Ascending aorta (tissue), 2 donors: ENCODE measurements around the gene IFNA2. TPM values are rescaled to one million over a fixed set of nuclear protein-coding genes. Genes with fewer than 3 reads are reported as not detected.
A peak's percentile ranks its signal among the peaks of the same experiment; 100 is the strongest.
"Not testable (repeated sequence)": the region's sequence is repeated elsewhere in the genome, so short reads cannot be mapped to it uniquely, and the experiment has no call there.

Experiments used
- DNase-seq, 2 donors: peaks; one replicate each; pipeline ENCODE4 v3.0.0-alpha.2; 2019; ENCODE audit warnings: low spot score in 2 of 2
- H3K27ac ChIP-seq, 2 donors: fragments of 200-600 bp; sonication (generic); one replicate each; pipeline ENCODE4 v1.5.1; 2016 to 2017; ENCODE audit warnings: mild to moderate bottlenecking in 1 of 2
- H3K27me3 ChIP-seq: fragments of 200-600 bp; sonication (generic); one replicate; pipeline ENCODE4 v1.5.1; 2017
- H3K36me3 ChIP-seq, 2 donors: fragments of 200-600 bp; sonication (generic); one replicate each; pipeline ENCODE4 v1.5.1; 2016
- H3K4me1 ChIP-seq, 2 donors: fragments of 200-600 bp; sonication (generic); one replicate each; pipeline ENCODE4 v1.5.1; 2016 to 2017; ENCODE audit warnings: mild to moderate bottlenecking in 1 of 2
- H3K4me3 ChIP-seq, 2 donors: fragments of 200-600 bp; sonication (generic); one replicate each; pipeline ENCODE4 v1.5.1; 2016 to 2017; ENCODE audit warnings: mild to moderate bottlenecking in 1 of 2
- H3K9me3 ChIP-seq, 2 donors: fragments of 200-600 bp; sonication (generic); one replicate each; pipeline ENCODE4 v1.5.1; 2016
- CTCF ChIP-seq, 3 experiments: fragments of 200-600 bp in 2 of 3; fragments of 450-650 bp in 1 of 3; sonication (generic) in 2 of 3; IDR thresholded peaks; one replicate each; pipeline ENCODE4 v1.5.1; 2016 to 2019; ENCODE audit warnings: antibody characterized with exemption in 3 of 3, mild to moderate bottlenecking in 1 of 3, moderate library complexity in 1 of 3
- intact Hi-C: fragments of 100-400 bp; cut with DNase I; formaldehyde crosslinking; loops from one replicate; pipeline ENCODE4 v1.15.1; 2023
- total RNA-seq: library from RNA; depleted of rRNA; stranded (reverse); fragments of >200 nt; gene quantifications from one replicate; pipeline ENCODE4 v1.1.0, GENCODE V29; 2016

Gene IFNA2
- total RNA-seq, 1 donor from 2014 or later, result not detected

- intact Hi-C loops, result loop anchor here (5.0 to 10.0 kb wide), 2 partner anchors 64 to 159 kb away; no protein-coding TSS in a partner anchor
- no peaks in the 10 kb centered on the region for H3K9me3 ChIP-seq
- peak overlapping the region; percentile 50 to 63 for H3K4me3 ChIP-seq
- peak; percentile 41 to 78 (median 64) for TF ChIP-seq CTCF (IDR thresholded peaks at IDR 0.05)
- no peak for DNase-seq
- H3K36me3 ChIP-seq, result no peaks in the 10 kb centered on the region
- no peak overlapping the region for H3K27ac ChIP-seq
- no peaks in the 10 kb centered on the region for H3K4me1 ChIP-seq
- no peaks in the 10 kb centered on the region for H3K27me3 ChIP-seq
Observed at GRCh38 chr9:21395778-21396717, 10.8 kb upstream of the IFNA2 start.

- TF ChIP-seq CTCF (IDR thresholded peaks at IDR 0.05), result no peak
- Histone ChIP-seq H3K27me3 (no peaks in the 10 kb centered on the region), H3K4me3 (no peak overlapping the region), H3K36me3 (no peaks in the 10 kb centered on the region), H3K4me1 (no peaks in the 10 kb centered on the region), H3K9me3 (no peaks in the 10 kb centered on the region), H3K27ac (no peak overlapping the region)
- DNase-seq, result no peak
- intact Hi-C loops, result loop anchor here (10.0 kb wide), 1 partner anchor 163 kb away; no protein-coding TSS in a partner anchor
Observed at GRCh38 chr9:21392270-21392669, 7.1 kb upstream of the IFNA2 start.

GRCh38 chr9:21383627-21384026 is 1.6 kb downstream of the IFNA2 start:
- intact Hi-C loops, result no loop called here
- Histone ChIP-seq H3K36me3 (no peaks in the 10 kb centered on the region), H3K27me3 (no peaks in the 10 kb centered on the region), H3K4me1 (no peaks in the 10 kb centered on the region), H3K27ac (no peak overlapping the region), H3K4me3 (no peak overlapping the region), H3K9me3 (no peaks in the 10 kb centered on the region)
- DNase-seq, result no peak
- TF ChIP-seq CTCF (IDR thresholded peaks at IDR 0.05), result no peak

- no peak overlapping the region for H3K27ac ChIP-seq
- no peaks in the 10 kb centered on the region for H3K36me3 ChIP-seq
- no peaks in the 10 kb centered on the region for H3K4me1 ChIP-seq
- no peaks in the 10 kb centered on the region for H3K27me3 ChIP-seq
- no peak for TF ChIP-seq CTCF (IDR thresholded peaks at IDR 0.05)
- intact Hi-C loops, result no loop called here
- DNase-seq, result no peak
- H3K9me3 ChIP-seq, result no peaks in the 10 kb centered on the region
- no peak overlapping the region for H3K4me3 ChIP-seq
Observed at GRCh38 chr9:21381448-21382339, 3.5 kb downstream of the IFNA2 start.

- H3K9me3 ChIP-seq, H3K36me3 ChIP-seq, DNase-seq, intact Hi-C loops, H3K27me3 ChIP-seq, H3K4me3 ChIP-seq, H3K27ac ChIP-seq, H3K4me1 ChIP-seq: not testable (repeated sequence)
Observed at GRCh38 chr9:21371467-21371866, 13.7 kb downstream of the IFNA2 start.
